HCT116 (cell line): ENCODE results near the gene TEX26.

Experiments used
- CTCF ChIP-seq, 3 experiments: fragments of 200-600 bp in 1 of 3; sonication (generic) in 1 of 3; IDR thresholded peaks in 2 of 3; conservative IDR thresholded peaks in 1 of 3; 2 replicates each; pipeline ENCODE4 v1.5.1; 2012 to 2017; ENCODE audit warnings: low read depth in 2 of 3, low read length in 2 of 3, antibody characterized with exemption in 1 of 3, borderline replicate concordance in 1 of 3, control low read depth in 1 of 3, mild to moderate bottlenecking in 1 of 3, mixed read lengths in 1 of 3, mixed run types in 1 of 3, moderate library complexity in 1 of 3; ENCODE audit not compliant: insufficient read depth in 1 of 3
- POLR2A ChIP-seq: IDR thresholded peaks from 2 replicates; pipeline ENCODE4 v1.7.0; 2011; ENCODE audit warnings: borderline replicate concordance; ENCODE audit not compliant: insufficient read depth, insufficient read length; ENCODE audit errors: extremely low read depth

- TF ChIP-seq CTCF (IDR thresholded peaks at IDR 0.05 in 2 of 3, conservative IDR thresholded peaks at IDR 0.05 in 1 of 3; ENCODE audit: borderline replicate concordance in 1 of 3, insufficient read depth in 1 of 3, low read depth in 2 of 3, low read length in 2 of 3): no peak
- no peak for TF ChIP-seq POLR2A
Observed at GRCh38 chr13:30916991-30917390, 15.5 kb upstream of the TEX26 start.
